HL-60/S4 treated with phorbol 12-myristate 13-acetate at 8.2 ng/mL for 4 days and 3 days (cell line): ENCODE measurements around the gene SNX32.

Experiments
- in situ Hi-C: fragments of 300-500 bp; cut with MboI; formaldehyde crosslinking; loops from 2 replicates; pipeline ENCODE4 v1.15.0; 2022; ENCODE audit warnings: low sequenced_read_pairs

Gene SNX32

GRCh38 chr11:65796726-65797601, 36.8 kb upstream of the SNX32 start:
- in situ Hi-C loops: no loop called here

GRCh38 chr11:65797711-65798110, 36.1 kb upstream of the SNX32 start:
- in situ Hi-C loops: no loop called here

- in situ Hi-C loops: no loop called here
These were observed 34.9 kb upstream of the SNX32 start for GRCh38 chr11:65798882-65799281.

- in situ Hi-C loops: loop anchor here (25.0 kb wide), 1 partner anchor 89 kb away; the partner anchor contains the start of genes KAT5 and RNASEH2C
These were observed 32.4 kb upstream of the SNX32 start for GRCh38 chr11:65801153-65801987.

GRCh38 chr11:65802841-65803240, 30.9 kb upstream of the SNX32 start:
- in situ Hi-C loops: loop anchor here (25.0 kb wide), 1 partner anchor 91 kb away; the partner anchor contains the start of genes KAT5 and RNASEH2C

GRCh38 chr11:65803797-65804492, 29.8 kb upstream of the SNX32 start:
- in situ Hi-C loops: loop anchor here (25.0 kb wide), 1 partner anchor 92 kb away; the partner anchor contains the start of genes KAT5 and RNASEH2C

GRCh38 chr11:65806979-65807378, 26.8 kb upstream of the SNX32 start:
- in situ Hi-C loops: loop anchor here (25.0 kb wide), 1 partner anchor 95 kb away; the partner anchor contains the start of genes KAT5 and RNASEH2C

GRCh38 chr11:65808744-65809341, 24.9 kb upstream of the SNX32 start:
- in situ Hi-C loops: loop anchor here (25.0 kb wide), 1 partner anchor 97 kb away; the partner anchor contains the start of genes KAT5 and RNASEH2C

GRCh38 chr11:65809496-65809895, 24.3 kb upstream of the SNX32 start:
- in situ Hi-C loops: loop anchor here (25.0 kb wide), 1 partner anchor 97 kb away; the partner anchor contains the start of genes KAT5 and RNASEH2C

- in situ Hi-C loops: loop anchor here (25.0 kb wide), 1 partner anchor 98 kb away; the partner anchor contains the start of genes KAT5 and RNASEH2C
These were observed 23.5 kb upstream of the SNX32 start for GRCh38 chr11:65810046-65810868.

GRCh38 chr11:65811764-65812475, 21.8 kb upstream of the SNX32 start:
- in situ Hi-C loops: loop anchor here (25.0 kb wide), 1 partner anchor 100 kb away; the partner anchor contains the start of genes KAT5 and RNASEH2C

GRCh38 chr11:65814131-65814985, 19.4 kb upstream of the SNX32 start:
- in situ Hi-C loops: loop anchor here (25.0 kb wide), 1 partner anchor 102 kb away; the partner anchor contains the start of genes KAT5 and RNASEH2C

GRCh38 chr11:65814986-65815565, 18.7 kb upstream of the SNX32 start:
- in situ Hi-C loops: loop anchor here (25.0 kb wide), 1 partner anchor 103 kb away; the partner anchor contains the start of genes KAT5 and RNASEH2C

GRCh38 chr11:65816696-65817095, 17.1 kb upstream of the SNX32 start:
- in situ Hi-C loops: loop anchor here (25.0 kb wide), 1 partner anchor 104 kb away; the partner anchor contains the start of genes KAT5 and RNASEH2C

GRCh38 chr11:65817312-65817834, 16.4 kb upstream of the SNX32 start:
- in situ Hi-C loops: loop anchor here (25.0 kb wide), 1 partner anchor 105 kb away; the partner anchor contains the start of genes KAT5 and RNASEH2C
